Gastroesophageal sphincter (tissue), 4 donors: ENCODE measurements around the gene CTXND1. TPM values are rescaled to one million over a fixed set of nuclear protein-coding genes. Genes with fewer than 3 reads are reported as not detected.

Experiments
- ATAC-seq: fragments of 150-250 bp; one replicate; pipeline ENCODE4 v1.9.1; 2016; ENCODE audit warnings: mild to moderate bottlenecking, moderate library complexity
- H3K27ac ChIP-seq, 4 donors: fragments of 200-600 bp; sonication (generic) in 3 of 4; 1 replicate in 3 of 4; 2 replicates in 1 of 4; pipeline ENCODE4 v1.5.1; 2016 to 2019
- H3K27me3 ChIP-seq: fragments of 200-600 bp; sonication (generic); one replicate; pipeline ENCODE4 v1.5.1; 2019
- H3K36me3 ChIP-seq, 2 donors: fragments of 200-600 bp; sonication (generic); one replicate each; pipeline ENCODE4 v1.5.1; 2019; ENCODE audit warnings: control low read depth in 1 of 2
- H3K4me1 ChIP-seq, 3 donors: fragments of 200-600 bp; sonication (generic); 1 replicate in 2 of 3; 2 replicates in 1 of 3; pipeline ENCODE4 v1.5.1; 2016 to 2019; ENCODE audit warnings: control low read depth in 2 of 3
- H3K4me3 ChIP-seq, 2 donors: fragments of 200-600 bp; sonication (generic); one replicate each; pipeline ENCODE4 v1.5.1; 2019; ENCODE audit warnings: mild to moderate bottlenecking in 1 of 2, moderate library complexity in 1 of 2
- H3K9me3 ChIP-seq, 3 donors: fragments of 200-600 bp; sonication (generic); one replicate each; pipeline ENCODE4 v1.5.1; 2017 to 2019; ENCODE audit warnings: control low read depth in 2 of 3
- CTCF ChIP-seq, 4 experiments: fragments of 200-600 bp in 2 of 4; fragments of 450-650 bp in 2 of 4; sonication (generic) in 1 of 4; IDR thresholded peaks; one replicate each; pipeline ENCODE4 v1.5.1; 2017 to 2019; ENCODE audit warnings: antibody characterized with exemption in 4 of 4, mild to moderate bottlenecking in 2 of 4, moderate library complexity in 2 of 4
- EP300 ChIP-seq: sonication (generic); formaldehyde crosslinking; IDR thresholded peaks from one replicate; pipeline ENCODE4 v1.6.1; 2017; ENCODE audit warnings: antibody characterized with exemption, mild to moderate bottlenecking
- POLR2A ChIP-seq, 2 donors: fragments of 450-650 bp; IDR thresholded peaks; one replicate each; pipeline ENCODE4 v1.6.1; 2017; ENCODE audit warnings: antibody characterized with exemption in 2 of 2, mild to moderate bottlenecking in 2 of 2, moderate library complexity in 1 of 2
- POLR2AphosphoS5 ChIP-seq: sonication (generic); formaldehyde crosslinking; IDR thresholded peaks from one replicate; pipeline ENCODE4 v1.6.1; 2017; ENCODE audit warnings: antibody characterized with exemption
- WGBS, 2 donors: methylation state at CpG; one replicate each; pipeline ENCODE4 v1.1.5; 2018; ENCODE audit warnings: low coverage in 1 of 2; 5-methylcytosine and 5-hydroxymethylcytosine counted together
- total RNA-seq, 4 donors: library from RNA; depleted of rRNA; stranded (reverse); fragments of >200 nt; gene quantifications; one replicate each; pipeline ENCODE4 v1.1.0, GENCODE V29; 2016

Gene CTXND1
- total RNA-seq, 4 donors from 2014 or later = 0.27 to 0.85 (median 0.75) TPM

GRCh38 chr15:80180986-80181385 lies 71.0 kb downstream of the CTXND1 start:
- Histone ChIP-seq H3K9me3 (no peaks in the 10 kb centered on the region), H3K27ac (no peak overlapping the region), H3K4me3 (no peak overlapping the region), H3K27me3 (no peaks in the 10 kb centered on the region), H3K4me1 (peaks cover 0 to 13% (median 0%) of the 10 kb centered on the region in 3 donors), H3K36me3 (peaks cover 0 to 96% of the 10 kb centered on the region in 2 donors)
- TF ChIP-seq EP300 (no peak), POLR2AphosphoS5 (no peak), POLR2A (IDR thresholded peaks at IDR 0.05) (no peak), CTCF (IDR thresholded peaks at IDR 0.05) (no peak)
- no peak for ATAC-seq
- WGBS, 2 donors = 77 to 79% methylated on average over 4 to 5 of the region's 10 CpGs

GRCh38 chr15:80180468-80180867 lies 71.5 kb downstream of the CTXND1 start:
- no peak overlapping the region for H3K27ac ChIP-seq
- WGBS, 2 donors = 67 to 100% methylated on average over 1 of the region's 7 CpGs
- TF ChIP-seq EP300 (no peak), CTCF (IDR thresholded peaks at IDR 0.05) (no peak), POLR2A (IDR thresholded peaks at IDR 0.05) (no peak), POLR2AphosphoS5 (no peak)
- ATAC-seq = no peak
- H3K4me1 ChIP-seq = peaks cover 0 to 13% (median 0%) of the 10 kb centered on the region in 3 donors
- no peak overlapping the region for H3K4me3 ChIP-seq
- H3K27me3 ChIP-seq = no peaks in the 10 kb centered on the region
- H3K9me3 ChIP-seq = no peaks in the 10 kb centered on the region
- H3K36me3 ChIP-seq = peaks cover 0 to 94% of the 10 kb centered on the region in 2 donors

GRCh38 chr15:80179935-80180334 lies 72.1 kb downstream of the CTXND1 start:
- ATAC-seq = no peak
- no peak for TF ChIP-seq POLR2AphosphoS5
- TF ChIP-seq CTCF (IDR thresholded peaks at IDR 0.05) = no peak
- no peak for TF ChIP-seq POLR2A (IDR thresholded peaks at IDR 0.05)
- no peak for TF ChIP-seq EP300
- H3K27me3 ChIP-seq = no peaks in the 10 kb centered on the region
- 87 to 90% methylated on average over 3 to 7 of the region's 16 CpGs for WGBS, 2 donors
- no peak overlapping the region for H3K4me3 ChIP-seq
- H3K4me1 ChIP-seq = peaks cover 0 to 15% (median 0%) of the 10 kb centered on the region in 3 donors
- no peak overlapping the region for H3K27ac ChIP-seq
- no peaks in the 10 kb centered on the region for H3K9me3 ChIP-seq
- peaks cover 0 to 94% of the 10 kb centered on the region in 2 donors for H3K36me3 ChIP-seq

DNA sequence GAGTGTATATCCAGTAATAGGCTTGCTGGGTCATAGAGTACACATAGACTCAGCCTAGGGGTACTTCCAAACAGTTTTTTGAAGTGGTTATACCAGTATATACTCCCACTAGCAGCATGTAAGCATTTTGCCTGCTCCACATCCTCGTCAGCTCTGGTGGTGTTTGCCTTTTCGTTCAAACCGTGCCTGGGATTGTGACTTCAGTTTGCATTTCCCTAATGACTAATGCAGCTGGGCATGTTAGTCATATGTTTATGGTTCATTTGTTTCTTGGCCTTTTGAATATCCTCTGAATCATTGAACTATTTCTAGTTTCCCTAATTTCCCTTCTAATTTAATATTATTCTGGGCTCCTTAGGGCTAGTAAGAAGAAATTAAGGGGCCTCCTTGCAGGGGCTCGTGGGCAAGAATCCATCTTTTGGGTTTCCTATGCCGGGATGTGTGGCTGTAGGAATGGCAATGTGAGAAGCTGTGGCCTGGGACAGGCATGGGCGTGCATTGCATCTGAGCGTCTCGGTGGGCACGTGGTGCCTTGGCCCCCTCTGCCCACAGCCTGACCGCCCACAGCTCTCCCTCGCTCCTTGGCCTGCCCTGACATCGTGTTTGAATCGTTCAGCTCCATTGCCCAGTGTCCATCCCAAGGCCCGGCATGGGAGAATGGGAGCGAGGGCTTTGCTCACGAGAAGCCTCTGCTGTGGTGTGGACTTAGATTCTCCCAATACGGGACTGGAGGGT lies 72.8 kb downstream of the CTXND1 start:
- Histone ChIP-seq H3K4me3 (no peak overlapping the region), H3K27ac (peak overlapping the region in 1 of 4 donors; percentile 14), H3K36me3 (peaks cover 0 to 94% of the 10 kb centered on the region in 2 donors), H3K9me3 (no peaks in the 10 kb centered on the region), H3K27me3 (no peaks in the 10 kb centered on the region), H3K4me1 (peaks cover 0 to 23% (median 0%) of the 10 kb centered on the region in 3 donors)
- ATAC-seq = no peak
- WGBS, 2 donors = 48 to 66% methylated on average over 3 to 10 of the region's 17 CpGs
- no peak for TF ChIP-seq EP300
- TF ChIP-seq POLR2AphosphoS5 = peak; percentile 70

DNA sequence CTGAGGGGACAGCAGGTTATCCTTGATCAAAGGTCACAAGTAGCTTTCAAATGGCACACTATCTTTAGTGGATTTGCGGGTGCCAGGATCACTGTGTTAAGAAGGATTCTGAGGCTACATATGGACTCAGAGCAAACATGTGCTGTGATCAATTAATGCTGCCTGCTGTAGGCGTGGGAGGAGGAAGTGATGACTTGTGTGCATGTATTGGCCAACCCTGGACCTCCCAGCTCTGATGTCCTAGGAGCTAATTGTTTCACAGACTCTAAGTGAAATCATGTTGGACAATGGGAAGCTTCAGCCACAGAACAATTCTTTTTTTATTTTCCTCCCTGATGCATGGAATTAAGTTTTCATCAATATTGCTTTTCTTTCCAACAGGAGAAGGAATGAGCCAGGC lies 74.9 kb downstream of the CTXND1 start:
- no peak for TF ChIP-seq CTCF (IDR thresholded peaks at IDR 0.05)
- no peak for TF ChIP-seq POLR2AphosphoS5
- TF ChIP-seq EP300 = no peak
- no peak for TF ChIP-seq POLR2A (IDR thresholded peaks at IDR 0.05)
- Histone ChIP-seq H3K27me3 (no peaks in the 10 kb centered on the region), H3K4me3 (no peak overlapping the region), H3K4me1 (peaks cover 0 to 30% (median 0%) of the 10 kb centered on the region in 3 donors), H3K27ac (no peak overlapping the region), H3K36me3 (peaks cover 0 to 80% of the 10 kb centered on the region in 2 donors), H3K9me3 (no peaks in the 10 kb centered on the region)
- WGBS, 2 donors = 80 to 100% methylated on average over 1 to 2 of the region's 2 CpGs
- no peak for ATAC-seq
